Measurements from ENCODE around the gene PPP2R2B.

DNA sequence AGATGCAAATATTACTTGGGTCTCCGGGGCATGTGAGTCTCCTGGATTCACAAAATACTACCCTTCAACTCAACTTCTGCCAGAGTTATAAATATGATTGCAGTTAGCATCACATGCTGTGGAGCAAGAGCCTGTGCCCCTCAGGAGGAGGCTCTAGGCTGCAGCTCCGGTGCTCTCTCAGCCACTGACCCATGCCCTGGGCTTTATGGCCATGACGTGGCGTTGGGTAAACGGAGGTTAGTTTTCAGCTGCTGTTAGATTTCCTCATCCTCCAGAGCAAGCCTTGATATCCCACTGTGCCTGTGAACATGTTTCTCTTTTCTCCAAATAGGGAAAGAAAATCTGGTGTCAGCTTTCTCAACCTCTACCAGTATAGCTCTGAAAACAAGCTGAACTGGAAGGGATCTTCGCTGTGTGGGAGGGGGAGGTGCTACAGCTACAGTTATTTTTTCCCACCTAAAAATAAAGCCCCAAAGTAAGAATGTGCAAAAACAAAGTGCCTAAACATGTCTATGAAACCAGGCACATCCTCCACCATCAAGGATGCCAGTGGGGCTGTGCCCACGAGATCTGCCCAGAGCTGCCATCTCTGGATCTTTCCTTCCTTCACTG, 238.2 kb downstream of the PPP2R2B start:
- TF ChIP-seq, protein P1, sequence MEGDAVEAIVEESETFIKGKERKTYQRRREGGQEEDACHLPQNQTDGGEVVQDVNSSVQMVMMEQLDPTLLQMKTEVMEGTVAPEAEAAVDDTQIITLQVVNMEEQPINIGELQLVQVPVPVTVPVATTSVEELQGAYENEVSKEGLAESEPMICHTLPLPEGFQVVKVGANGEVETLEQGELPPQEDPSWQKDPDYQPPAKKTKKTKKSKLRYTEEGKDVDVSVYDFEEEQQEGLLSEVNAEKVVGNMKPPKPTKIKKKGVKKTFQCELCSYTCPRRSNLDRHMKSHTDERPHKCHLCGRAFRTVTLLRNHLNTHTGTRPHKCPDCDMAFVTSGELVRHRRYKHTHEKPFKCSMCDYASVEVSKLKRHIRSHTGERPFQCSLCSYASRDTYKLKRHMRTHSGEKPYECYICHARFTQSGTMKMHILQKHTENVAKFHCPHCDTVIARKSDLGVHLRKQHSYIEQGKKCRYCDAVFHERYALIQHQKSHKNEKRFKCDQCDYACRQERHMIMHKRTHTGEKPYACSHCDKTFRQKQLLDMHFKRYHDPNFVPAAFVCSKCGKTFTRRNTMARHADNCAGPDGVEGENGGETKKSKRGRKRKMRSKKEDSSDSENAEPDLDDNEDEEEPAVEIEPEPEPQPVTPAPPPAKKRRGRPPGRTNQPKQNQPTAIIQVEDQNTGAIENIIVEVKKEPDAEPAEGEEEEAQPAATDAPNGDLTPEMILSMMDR (IDR thresholded peaks at IDR 0.05): no peak
- TF ChIP-seq POLR2A (IDR thresholded peaks at IDR 0.05; ENCODE audit: low read depth) (no peak), EP300 (IDR thresholded peaks at IDR 0.05) (no peak)

Data from esophagus muscularis mucosa (tissue), 4 donors.